ENCODE data around the gene ARRDC4. TPM values are rescaled to one million over a fixed set of nuclear protein-coding genes. Genes with fewer than 3 reads are reported as not detected.

Gene ARRDC4
- total and polyA plus RNA-seq, 2 of the 8 experiments (the other 6 are each of a cell fraction or from before 2014, with no cell fraction given), result 3.5 to 3.8 TPM

GRCh38 chr15:97953254-97953653 is 7.2 kb upstream of the ARRDC4 start:
- Histone ChIP-seq H3K79me1 (ENCODE audit: low read depth, low read length) (no peaks in the 10 kb centered on the region), H3K23me2 (ENCODE audit: low read depth, low read length) (no peaks in the 10 kb centered on the region), H3K4me3 (ENCODE audit: extremely low read depth in 1 of 4, insufficient read depth in 2 of 4, low read depth in 3 of 4, low read length in 4 of 4) (no peak overlapping the region), H2AFZ (ENCODE audit: low read length) (no peak overlapping the region), H3K14ac (ENCODE audit: insufficient read length) (no peak overlapping the region), H2BK15ac (ENCODE audit: low read length) (no peak overlapping the region), H3K27ac (ENCODE audit: low read depth, low read length) (no peak overlapping the region), H3K9ac (replicated peaks in 1 of 4; ENCODE audit: extremely low read depth in 1 of 4, low read depth in 3 of 4, low read length in 3 of 4) (no peak overlapping the region), H4K91ac (replicated peaks; ENCODE audit: insufficient read length, low read length) (no peak overlapping the region), H3K4ac (replicated peaks; ENCODE audit: insufficient read length, low read depth, low read length) (no peak overlapping the region), H4K20me1 (replicated peaks in 1 of 2; ENCODE audit: control insufficient read depth in 1 of 2, insufficient read depth in 2 of 2, low read length in 2 of 2) (no peaks in the 10 kb centered on the region), H2BK120ac (replicated peaks; ENCODE audit: low read depth, low read length) (no peak overlapping the region), H3K4me1 (replicated peaks in 1 of 4; ENCODE audit: control insufficient read depth in 3 of 4, insufficient read depth in 4 of 4, low read length in 3 of 4) (no peaks in the 10 kb centered on the region), H4K5ac (ENCODE audit: insufficient read length, low read depth, low read length) (no peak overlapping the region), H3K9me3 (ENCODE audit: insufficient read depth in 2 of 2, low read depth in 1 of 2, low read length in 1 of 2) (no peaks in the 10 kb centered on the region), H3K27me3 (replicated peaks in 1 of 4; ENCODE audit: control insufficient read depth in 3 of 4, extremely low read depth in 1 of 4, insufficient read depth in 3 of 4, low read length in 3 of 4) (no peaks in the 10 kb centered on the region), H2AK5ac (ENCODE audit: low read depth, low read length) (no peak overlapping the region), H3K56ac (replicated peaks; ENCODE audit: insufficient read length, low read depth, low read length) (no peak overlapping the region), H2BK5ac (ENCODE audit: low read depth, low read length) (no peak overlapping the region), H3K23ac (ENCODE audit: insufficient read length) (no peak overlapping the region), H4K8ac (ENCODE audit: extremely low read depth, insufficient read depth, low read length) (no peak overlapping the region), H3K36me3 (ENCODE audit: control insufficient read depth in 2 of 4, insufficient read depth in 4 of 4, low read length in 3 of 4) (no peaks in the 10 kb centered on the region), H3K4me2 (ENCODE audit: insufficient read depth in 1 of 2, low read depth in 2 of 2, low read length in 2 of 2) (no peak overlapping the region), H3K79me2 (ENCODE audit: control insufficient read depth in 1 of 2, insufficient read depth in 2 of 2, low read length in 2 of 2) (no peaks in the 10 kb centered on the region), H2BK12ac (ENCODE audit: low read depth, low read length) (no peak overlapping the region), H2BK20ac (ENCODE audit: low read length) (no peak overlapping the region), H3K18ac (ENCODE audit: extremely low read depth, low read length) (no peak overlapping the region)
- CTCF ChIA-PET (ENCODE audit: partially characterized antibody), result interaction anchor here (1.0 to 1.2 kb wide), 3 partner anchors 9 to 225 kb away, joined by 3 to 5 read pairs (median 3); no protein-coding TSS in a partner anchor
- TF ChIP-seq, protein P1, sequence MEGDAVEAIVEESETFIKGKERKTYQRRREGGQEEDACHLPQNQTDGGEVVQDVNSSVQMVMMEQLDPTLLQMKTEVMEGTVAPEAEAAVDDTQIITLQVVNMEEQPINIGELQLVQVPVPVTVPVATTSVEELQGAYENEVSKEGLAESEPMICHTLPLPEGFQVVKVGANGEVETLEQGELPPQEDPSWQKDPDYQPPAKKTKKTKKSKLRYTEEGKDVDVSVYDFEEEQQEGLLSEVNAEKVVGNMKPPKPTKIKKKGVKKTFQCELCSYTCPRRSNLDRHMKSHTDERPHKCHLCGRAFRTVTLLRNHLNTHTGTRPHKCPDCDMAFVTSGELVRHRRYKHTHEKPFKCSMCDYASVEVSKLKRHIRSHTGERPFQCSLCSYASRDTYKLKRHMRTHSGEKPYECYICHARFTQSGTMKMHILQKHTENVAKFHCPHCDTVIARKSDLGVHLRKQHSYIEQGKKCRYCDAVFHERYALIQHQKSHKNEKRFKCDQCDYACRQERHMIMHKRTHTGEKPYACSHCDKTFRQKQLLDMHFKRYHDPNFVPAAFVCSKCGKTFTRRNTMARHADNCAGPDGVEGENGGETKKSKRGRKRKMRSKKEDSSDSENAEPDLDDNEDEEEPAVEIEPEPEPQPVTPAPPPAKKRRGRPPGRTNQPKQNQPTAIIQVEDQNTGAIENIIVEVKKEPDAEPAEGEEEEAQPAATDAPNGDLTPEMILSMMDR (IDR thresholded peaks at IDR 0.05; ENCODE audit: control extremely low read depth in 1 of 3, insufficient read depth in 1 of 3, low read depth in 1 of 3, low read length in 3 of 3), result no peak
- TF ChIP-seq EZH2 (IDR thresholded peaks at IDR 0.05; ENCODE audit: low read depth, low read length, severe bottlenecking) (no peak), CBX5 (IDR thresholded peaks at IDR 0.05; ENCODE audit: low read depth, low read length) (no peak), KDM5A (IDR thresholded peaks at IDR 0.05; ENCODE audit: low read length) (no peak), ATF3 (IDR thresholded peaks at IDR 0.05; ENCODE audit: insufficient read depth, low read depth, low read length) (no peak), FOSL1 (IDR thresholded peaks at IDR 0.05; ENCODE audit: insufficient read depth, low read depth, low read length) (no peak), CREB1 (IDR thresholded peaks at IDR 0.05) (no peak), SIRT6 (IDR thresholded peaks at IDR 0.05; ENCODE audit: low read length) (no peak)
- POLR2A ChIA-PET (ENCODE audit: partially characterized antibody), result no interaction called here
- WGBS, 2 experiments (ENCODE audit: extremely low coverage in 1 of 2, insufficient coverage in 1 of 2, insufficient read length in 1 of 2, insufficient replicate concordance in 2 of 2, low coverage in 1 of 2, low lambda C conversion rate in 2 of 2, missing lambda C conversion rate in 1 of 2), result 83% methylated on average over 6 of the region's 6 CpGs; no CpG with 5 or more reads in 1 of the 2 experiments
- no peak for DNase-seq (ENCODE audit: low read depth in 1 of 2, low spot score in 2 of 2)
- FAIRE-seq, result no peak

Measured in H1 (cell line).